ENCODE data around the gene HSD11B1. TPM values are rescaled to one million over a fixed set of nuclear protein-coding genes. Genes with fewer than 3 reads are reported as not detected.

The HSD11B1 gene
- total RNA-seq, 1 experiment from 2014 or later, result 0.27 TPM

- Histone ChIP-seq H2AFZ (ENCODE audit: low read depth, low read length, poor library complexity, severe bottlenecking) (no peak overlapping the region), H3K9me3 (ENCODE audit: control insufficient read depth in 1 of 2, insufficient read depth in 1 of 2, low read depth in 1 of 2, low read length in 2 of 2) (no peaks in the 10 kb centered on the region), H3K4me2 (ENCODE audit: low read length) (peak overlapping the region; percentile 8; the same call in 1 of the 2 replicates), H3K9ac (ENCODE audit: low read length) (no peak overlapping the region), H3K27ac (ENCODE audit: low read depth, low read length) (no peak overlapping the region), H3K4me3 (replicated peaks in 1 of 2; ENCODE audit: low read depth in 1 of 2, low read length in 2 of 2) (no peak overlapping the region), H3K27me3 (ENCODE audit: insufficient read depth, low read length) (peaks cover 6% of the 10 kb centered on the region; the same call in 1 of the 2 replicates), H3K4me1 (ENCODE audit: control insufficient read depth in 1 of 2, insufficient read depth in 2 of 2, low read length in 2 of 2) (peaks cover 8 to 24% of the 10 kb centered on the region in 2 experiments; a peak in 3 of 4 replicates), H3K9me2 (ENCODE audit: insufficient read depth) (no peaks in the 10 kb centered on the region), H4K20me1 (ENCODE audit: insufficient read depth) (no peaks in the 10 kb centered on the region), H3K79me2 (ENCODE audit: insufficient read depth, low read length) (no peaks in the 10 kb centered on the region), H3K36me3 (ENCODE audit: control insufficient read depth in 1 of 2, insufficient read depth in 2 of 2, low read length in 2 of 2) (no peaks in the 10 kb centered on the region)
- no TSS peak for BruUV-seq (replicated peaks)
- intact Hi-C loops (cut with micrococcal nuclease), result no loop called here
- ChIA-PET CTCF (interaction anchor here (0.9 to 1.4 kb wide), 2 partner anchors 61 to 119 kb away, joined by 3 read pairs; no protein-coding TSS in a partner anchor), POLR2A (no interaction called here), RAD21 (ENCODE audit: low non-redundant PET in 1 of 2, low total read pairs in 2 of 2, uncharacterized antibody in 2 of 2, unreplicated experiment in 2 of 2) (interaction anchor here in 1 of 2 experiments (0.7 kb wide), 1 partner anchor 47 kb away, joined by 3 read pairs; no protein-coding TSS in a partner anchor)
- DNase-seq (ENCODE audit: low read depth, low spot score) (no peak), ATAC-seq (no peak)
- TF ChIP-seq EZH2phosphoT487 (IDR thresholded peaks at IDR 0.05; ENCODE audit: borderline replicate concordance), result no peak
- no peak for TF ChIP-seq RAD21 (IDR thresholded peaks at IDR 0.05; ENCODE audit: low read depth)
- no peak for TF ChIP-seq CBX3 (IDR thresholded peaks at IDR 0.05; ENCODE audit: low read depth)
- TF ChIP-seq ZFX (IDR thresholded peaks at IDR 0.05), result no peak
- no peak for TF ChIP-seq YY1 (IDR thresholded peaks at IDR 0.05; ENCODE audit: extremely low read depth, insufficient replicate concordance, low read depth, low read length)
- no peak for TF ChIP-seq REST (IDR thresholded peaks at IDR 0.05; ENCODE audit: low read depth)
- TF ChIP-seq EZH2 (IDR thresholded peaks at IDR 0.05), result no peak
- TF ChIP-seq ATF3 (IDR thresholded peaks at IDR 0.05), result no peak
- no peak for TF ChIP-seq TCF7L2 (IDR thresholded peaks at IDR 0.05; ENCODE audit: borderline replicate concordance, extremely low read depth, insufficient read depth, insufficient read length)
- TF ChIP-seq SP1 (IDR thresholded peaks at IDR 0.05; ENCODE audit: low read depth), result no peak
- no peak for TF ChIP-seq ELF1 (IDR thresholded peaks at IDR 0.05; ENCODE audit: borderline replicate concordance, low read depth)
- no peak for TF ChIP-seq EGR1 (IDR thresholded peaks at IDR 0.05; ENCODE audit: low read depth)
- no peak for TF ChIP-seq CEBPB (IDR thresholded peaks at IDR 0.05; ENCODE audit: low read depth)
- no peak for TF ChIP-seq SRF (IDR thresholded peaks at IDR 0.05; ENCODE audit: low read depth)
- TF ChIP-seq FOSL1 (IDR thresholded peaks at IDR 0.05; ENCODE audit: low read depth), result no peak
Measured at GRCh38 chr1:209688746-209689234, 15.9 kb upstream of the HSD11B1 start.
